Parathyroid adenoma (tissue), 2 donors: ENCODE results near the gene APBA2.
A peak's percentile ranks its signal among the peaks of the same experiment; 100 is the strongest.

Source experiments
- H2AFZ ChIP-seq: fragments of 300-600 bp; sonication (generic); one replicate; pipeline ENCODE4 v1.7.0; 2017; ENCODE audit warnings: antibody characterized with exemption, mild to moderate bottlenecking
- H3K27ac ChIP-seq: fragments of 300-600 bp; sonication (generic); one replicate; pipeline ENCODE4 v1.7.0; 2017
- H3K27me3 ChIP-seq: fragments of 300-600 bp; sonication (generic); one replicate; pipeline ENCODE4 v1.7.0; 2017; ENCODE audit warnings: low read length; ENCODE audit not compliant: control insufficient read depth, insufficient read depth
- H3K36me3 ChIP-seq: fragments of 300-600 bp; sonication (generic); one replicate; pipeline ENCODE4 v1.7.0; 2017; ENCODE audit warnings: low read length; ENCODE audit not compliant: control insufficient read depth, insufficient read depth
- H3K4me1 ChIP-seq: fragments of 300-600 bp; sonication (generic); one replicate; pipeline ENCODE4 v1.7.0; 2017; ENCODE audit warnings: control low read depth
- H3K4me2 ChIP-seq: fragments of 300-600 bp; sonication (generic); one replicate; pipeline ENCODE4 v1.7.0; 2017; ENCODE audit warnings: low read length
- H3K4me3 ChIP-seq: fragments of 300-600 bp; sonication (generic); one replicate; pipeline ENCODE4 v1.7.0; 2017; ENCODE audit warnings: low read depth, low read length
- H3K79me2 ChIP-seq: fragments of 300-600 bp; sonication (generic); one replicate; pipeline ENCODE4 v1.7.0; 2017; ENCODE audit warnings: control low read depth
- H3K9ac ChIP-seq: fragments of 300-600 bp; sonication (generic); one replicate; pipeline ENCODE4 v1.7.0; 2017; ENCODE audit warnings: mild to moderate bottlenecking
- H3K9me3 ChIP-seq: fragments of 300-600 bp; sonication (generic); one replicate; pipeline ENCODE4 v1.7.0; 2017; ENCODE audit warnings: low read length; ENCODE audit not compliant: control insufficient read depth
- TF ChIP-seq, protein P1 (sequence below): fragments of 300-600 bp; sonication (generic); IDR thresholded peaks from one replicate; pipeline ENCODE4 v1.7.0; 2017; ENCODE audit warnings: antibody characterized with exemption, mild to moderate bottlenecking
- donor health status: primary hyperparathyroidism.

The APBA2 gene

GRCh38 chr15:28881600-28881999, 4.2 kb upstream of the APBA2 start:
- H3K9me3 ChIP-seq = no peaks in the 10 kb centered on the region
- H3K4me3 ChIP-seq = no peak overlapping the region
- no peaks in the 10 kb centered on the region for H3K36me3 ChIP-seq
- no peak overlapping the region for H3K4me2 ChIP-seq
- H3K4me1 ChIP-seq = no peaks in the 10 kb centered on the region
- TF ChIP-seq, protein P1, sequence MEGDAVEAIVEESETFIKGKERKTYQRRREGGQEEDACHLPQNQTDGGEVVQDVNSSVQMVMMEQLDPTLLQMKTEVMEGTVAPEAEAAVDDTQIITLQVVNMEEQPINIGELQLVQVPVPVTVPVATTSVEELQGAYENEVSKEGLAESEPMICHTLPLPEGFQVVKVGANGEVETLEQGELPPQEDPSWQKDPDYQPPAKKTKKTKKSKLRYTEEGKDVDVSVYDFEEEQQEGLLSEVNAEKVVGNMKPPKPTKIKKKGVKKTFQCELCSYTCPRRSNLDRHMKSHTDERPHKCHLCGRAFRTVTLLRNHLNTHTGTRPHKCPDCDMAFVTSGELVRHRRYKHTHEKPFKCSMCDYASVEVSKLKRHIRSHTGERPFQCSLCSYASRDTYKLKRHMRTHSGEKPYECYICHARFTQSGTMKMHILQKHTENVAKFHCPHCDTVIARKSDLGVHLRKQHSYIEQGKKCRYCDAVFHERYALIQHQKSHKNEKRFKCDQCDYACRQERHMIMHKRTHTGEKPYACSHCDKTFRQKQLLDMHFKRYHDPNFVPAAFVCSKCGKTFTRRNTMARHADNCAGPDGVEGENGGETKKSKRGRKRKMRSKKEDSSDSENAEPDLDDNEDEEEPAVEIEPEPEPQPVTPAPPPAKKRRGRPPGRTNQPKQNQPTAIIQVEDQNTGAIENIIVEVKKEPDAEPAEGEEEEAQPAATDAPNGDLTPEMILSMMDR = no peak
- no peak overlapping the region for H3K27ac ChIP-seq
- H3K27me3 ChIP-seq = no peaks in the 10 kb centered on the region
- H3K79me2 ChIP-seq = no peaks in the 10 kb centered on the region
- H2AFZ ChIP-seq = no peak overlapping the region
- H3K9ac ChIP-seq = no peak overlapping the region

GRCh38 chr15:28884151-28884940, 1.4 kb upstream of the APBA2 start:
- H2AFZ ChIP-seq = no peak overlapping the region
- no peaks in the 10 kb centered on the region for H3K27me3 ChIP-seq
- no peak overlapping the region for H3K9ac ChIP-seq
- TF ChIP-seq, protein P1 = no peak
- H3K27ac ChIP-seq = no peak overlapping the region
- H3K4me2 ChIP-seq = no peak overlapping the region
- no peaks in the 10 kb centered on the region for H3K9me3 ChIP-seq
- no peaks in the 10 kb centered on the region for H3K79me2 ChIP-seq
- H3K4me1 ChIP-seq = no peaks in the 10 kb centered on the region
- H3K36me3 ChIP-seq = no peaks in the 10 kb centered on the region
- no peak overlapping the region for H3K4me3 ChIP-seq

DNA sequence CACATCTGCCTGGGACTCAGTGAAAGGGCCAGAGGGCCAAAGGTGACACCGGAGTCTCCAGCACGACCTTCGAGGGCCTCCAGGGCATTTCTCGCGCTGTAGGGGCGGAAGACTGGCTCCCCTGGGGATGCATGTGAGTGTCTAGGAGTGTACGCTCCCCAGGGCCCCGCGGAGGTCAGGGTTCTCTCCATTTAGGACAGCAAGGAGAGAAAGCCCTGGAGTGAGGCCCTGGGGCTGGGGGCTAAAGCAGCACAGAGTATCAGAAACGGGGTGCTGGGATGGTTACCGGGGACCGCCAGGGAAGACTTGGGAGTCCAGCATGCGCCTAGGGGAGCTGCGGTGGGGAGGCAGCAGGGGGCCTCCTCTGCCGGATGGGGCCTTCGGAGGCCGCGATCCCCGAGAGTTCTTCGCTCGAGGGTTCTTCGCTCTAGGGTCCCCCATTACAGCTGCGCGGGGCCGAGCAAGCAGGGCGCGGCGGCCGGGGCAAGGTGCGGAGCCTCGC, 595 bp upstream of the APBA2 start:
- no peaks in the 10 kb centered on the region for H3K27me3 ChIP-seq
- no peaks in the 10 kb centered on the region for H3K79me2 ChIP-seq

GRCh38 chr15:28886431-28887338, 911 bp downstream of the APBA2 start:
- Histone ChIP-seq H3K9ac (no peak overlapping the region), H3K27me3 (no peaks in the 10 kb centered on the region), H2AFZ (peak overlapping the region; percentile 46), H3K4me1 (no peaks in the 10 kb centered on the region), H3K79me2 (no peaks in the 10 kb centered on the region), H3K36me3 (no peaks in the 10 kb centered on the region), H3K4me2 (peak overlapping the region; percentile 67), H3K4me3 (peak overlapping the region; percentile 40), H3K9me3 (no peaks in the 10 kb centered on the region), H3K27ac (no peak overlapping the region)
- TF ChIP-seq, protein P1 = no peak

More for the DNA sequence above, 595 bp upstream of the APBA2 start:
- TF ChIP-seq, protein P1 = no peak
- Histone ChIP-seq H3K27ac (no peak overlapping the region), H2AFZ (peak overlapping the region; percentile 88), H3K9ac (no peak overlapping the region), H3K4me3 (peak overlapping the region; percentile 39), H3K36me3 (no peaks in the 10 kb centered on the region), H3K4me1 (no peaks in the 10 kb centered on the region), H3K9me3 (no peaks in the 10 kb centered on the region), H3K4me2 (peak overlapping the region; percentile 71)
